Gastrocnemius medialis (tissue), 4 donors: ENCODE results near the gene MTNR1A.

Experiments used
- POLR2A ChIP-seq, 2 donors: fragments of 450-650 bp; IDR thresholded peaks; one replicate each; pipeline ENCODE4 v1.6.1; 2017; ENCODE audit warnings: antibody characterized with exemption in 2 of 2, mild to moderate bottlenecking in 2 of 2, moderate library complexity in 2 of 2
- TF ChIP-seq, protein P1 (sequence below), 5 experiments: fragments of 450-650 bp in 3 of 5; fragments of 200-600 bp in 2 of 5; sonication (generic) in 2 of 5; IDR thresholded peaks in 4 of 5; conservative IDR thresholded peaks in 1 of 5; 1 replicate in 4 of 5; 2 replicates in 1 of 5; pipeline ENCODE4 v1.5.1; 2016 to 2019; ENCODE audit warnings: antibody characterized with exemption in 5 of 5, mild to moderate bottlenecking in 3 of 5, moderate library complexity in 3 of 5

DNA sequence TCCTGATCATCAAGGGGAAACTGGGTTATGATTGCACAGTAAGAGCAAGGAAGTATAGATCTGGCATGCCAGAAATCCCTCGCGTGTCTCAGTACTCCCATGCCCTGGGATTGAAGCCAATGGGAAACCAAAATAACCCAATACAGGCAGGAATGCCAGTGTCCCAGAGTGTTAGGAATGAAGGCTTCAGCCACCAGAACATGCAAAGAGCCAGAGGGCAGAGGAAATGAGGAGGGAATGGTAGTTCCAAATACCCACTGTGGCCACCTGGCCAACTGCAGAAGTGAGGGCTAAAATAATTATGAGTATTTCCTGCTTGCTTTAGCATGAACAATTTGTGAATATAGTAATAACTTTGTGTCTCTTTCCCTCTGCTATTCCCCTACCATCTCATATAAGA, 12.2 kb downstream of the MTNR1A start:
- no peak for TF ChIP-seq POLR2A (IDR thresholded peaks at IDR 0.05)
- TF ChIP-seq, protein P1, sequence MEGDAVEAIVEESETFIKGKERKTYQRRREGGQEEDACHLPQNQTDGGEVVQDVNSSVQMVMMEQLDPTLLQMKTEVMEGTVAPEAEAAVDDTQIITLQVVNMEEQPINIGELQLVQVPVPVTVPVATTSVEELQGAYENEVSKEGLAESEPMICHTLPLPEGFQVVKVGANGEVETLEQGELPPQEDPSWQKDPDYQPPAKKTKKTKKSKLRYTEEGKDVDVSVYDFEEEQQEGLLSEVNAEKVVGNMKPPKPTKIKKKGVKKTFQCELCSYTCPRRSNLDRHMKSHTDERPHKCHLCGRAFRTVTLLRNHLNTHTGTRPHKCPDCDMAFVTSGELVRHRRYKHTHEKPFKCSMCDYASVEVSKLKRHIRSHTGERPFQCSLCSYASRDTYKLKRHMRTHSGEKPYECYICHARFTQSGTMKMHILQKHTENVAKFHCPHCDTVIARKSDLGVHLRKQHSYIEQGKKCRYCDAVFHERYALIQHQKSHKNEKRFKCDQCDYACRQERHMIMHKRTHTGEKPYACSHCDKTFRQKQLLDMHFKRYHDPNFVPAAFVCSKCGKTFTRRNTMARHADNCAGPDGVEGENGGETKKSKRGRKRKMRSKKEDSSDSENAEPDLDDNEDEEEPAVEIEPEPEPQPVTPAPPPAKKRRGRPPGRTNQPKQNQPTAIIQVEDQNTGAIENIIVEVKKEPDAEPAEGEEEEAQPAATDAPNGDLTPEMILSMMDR (IDR thresholded peaks at IDR 0.05 in 4 of 5, conservative IDR thresholded peaks at IDR 0.05 in 1 of 5): no peak
